ENCODE results near the gene PIGK. TPM values are rescaled to one million over a fixed set of nuclear protein-coding genes. Genes with fewer than 3 reads are reported as not detected.

The PIGK gene
- total RNA-seq, 2 donors from 2014 or later = 10.3 to 20.6 TPM

DNA sequence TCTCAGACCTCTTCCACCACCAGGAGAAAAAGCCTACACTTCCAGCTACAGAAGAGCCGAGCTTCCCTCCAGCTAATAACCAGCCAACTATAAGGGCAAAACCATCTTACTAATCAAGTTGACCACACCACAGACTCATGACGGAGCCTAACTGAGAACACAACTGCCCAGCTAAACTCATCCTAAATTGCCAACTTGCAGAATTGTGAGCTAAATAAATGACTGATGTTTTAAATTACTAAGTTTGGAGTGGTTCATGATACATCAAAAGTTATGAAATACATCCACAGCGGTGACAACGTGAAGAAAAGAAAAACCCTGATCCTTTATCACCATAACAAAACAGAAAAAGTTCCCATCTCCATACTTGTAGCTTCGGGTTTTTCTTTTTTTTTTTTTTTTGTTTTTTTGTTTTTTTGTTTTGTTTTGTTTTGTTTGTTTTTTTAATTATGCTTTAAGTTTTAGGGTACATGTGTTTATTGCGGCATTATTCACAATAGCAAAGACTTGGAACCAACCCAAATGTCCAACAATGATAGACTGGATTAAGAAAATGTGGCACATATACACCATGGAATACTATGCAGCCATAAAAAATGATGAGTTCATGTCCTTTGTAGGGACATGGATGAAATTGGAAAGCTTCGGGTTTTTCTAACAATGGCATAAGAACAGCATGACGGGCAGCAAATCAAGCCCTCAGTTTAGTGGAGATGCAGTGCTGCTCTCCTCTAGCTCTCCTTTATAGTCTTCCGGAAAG is 122.6 kb downstream of the PIGK start:
- ATAC-seq (replicated peaks) = no peak
- no peaks in the 10 kb centered on the region for H3K9me3 Mint-ChIP-seq

DNA sequence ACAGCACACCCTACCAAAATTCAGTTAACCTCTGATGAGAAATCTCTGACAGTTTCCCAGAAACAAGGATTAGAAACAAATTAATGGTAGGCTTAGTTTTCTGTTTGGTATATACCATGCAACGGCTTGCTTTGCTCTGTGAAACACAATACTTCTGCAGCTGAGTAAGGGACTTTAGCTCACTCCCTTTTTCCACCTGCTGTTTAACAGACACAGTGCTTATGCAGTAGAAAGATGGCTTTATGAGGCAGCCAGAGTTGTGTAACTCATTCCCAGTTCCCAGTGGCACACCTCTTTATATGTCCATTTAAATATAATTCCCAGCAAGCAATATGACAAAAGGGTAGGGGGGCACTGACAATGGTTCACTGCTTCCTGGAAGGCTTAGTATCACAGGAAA is 124.0 kb downstream of the PIGK start:
- H3K4me1 Mint-ChIP-seq = no peaks in the 10 kb centered on the region
- H3K27me3 Mint-ChIP-seq = no peaks in the 10 kb centered on the region
- H3K27ac Mint-ChIP-seq = no peak overlapping the region
- no peak overlapping the region for H3K4me3 Mint-ChIP-seq
- no peaks in the 10 kb centered on the region for H3K9me3 Mint-ChIP-seq
- no peak for ATAC-seq (replicated peaks)
- peaks cover 8% of the 10 kb centered on the region for H3K36me3 Mint-ChIP-seq (ENCODE audit: low read depth)

More for the DNA sequence above, 122.6 kb downstream of the PIGK start:
- Mint-ChIP-seq H3K27ac (no peak overlapping the region), H3K27me3 (no peaks in the 10 kb centered on the region), H3K36me3 (ENCODE audit: low read depth) (peaks cover 1% of the 10 kb centered on the region), H3K4me1 (no peaks in the 10 kb centered on the region), H3K4me3 (no peak overlapping the region)

DNA sequence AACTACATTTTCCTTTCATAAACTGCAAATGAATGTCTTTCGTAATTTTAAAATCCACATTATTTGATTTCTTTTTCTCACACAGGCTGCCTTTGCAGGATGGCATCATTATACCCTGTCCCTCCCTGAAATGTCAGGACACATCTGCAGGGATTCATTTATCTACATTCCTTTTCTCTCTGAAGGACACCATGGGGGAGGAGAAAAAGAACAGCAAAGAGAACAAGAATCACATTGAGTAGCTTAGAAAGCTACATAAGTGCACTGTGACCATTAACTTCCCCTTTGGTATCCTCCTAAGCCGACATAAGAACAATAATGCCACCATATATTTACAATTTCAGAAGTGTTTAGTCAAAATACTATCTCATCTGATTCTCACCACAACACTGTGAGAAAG is 129.5 kb downstream of the PIGK start:
- H3K4me3 Mint-ChIP-seq = no peak overlapping the region
- no peaks in the 10 kb centered on the region for H3K27me3 Mint-ChIP-seq
- no peak overlapping the region for H3K27ac Mint-ChIP-seq
- peaks cover 8% of the 10 kb centered on the region for H3K36me3 Mint-ChIP-seq (ENCODE audit: low read depth)
- no peaks in the 10 kb centered on the region for H3K4me1 Mint-ChIP-seq
- no peaks in the 10 kb centered on the region for H3K9me3 Mint-ChIP-seq
- no peak for ATAC-seq (replicated peaks)

DNA sequence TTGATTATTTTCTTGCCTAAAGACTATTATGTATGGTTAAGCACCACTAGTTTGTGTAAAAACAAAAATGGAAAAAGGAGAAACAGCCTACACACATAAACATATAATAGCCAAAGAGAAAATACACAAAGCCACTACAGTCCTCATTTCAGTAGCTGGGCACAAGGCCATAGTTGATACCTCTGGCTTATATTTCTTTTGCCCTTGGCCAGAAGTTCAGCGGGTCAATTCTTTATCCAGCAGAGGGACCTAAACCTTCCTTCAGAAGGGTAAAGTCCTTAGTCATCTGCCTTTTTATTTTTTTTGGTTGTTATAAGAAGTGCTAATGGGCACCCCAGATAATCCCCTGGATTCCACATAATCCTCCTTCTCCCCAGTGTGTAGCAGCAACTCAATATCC is 134.1 kb downstream of the PIGK start:
- no peak for ATAC-seq (replicated peaks)
- Mint-ChIP-seq H3K9me3 (no peaks in the 10 kb centered on the region), H3K4me3 (no peak overlapping the region), H3K36me3 (ENCODE audit: low read depth) (no peaks in the 10 kb centered on the region), H3K4me1 (no peaks in the 10 kb centered on the region), H3K27ac (no peak overlapping the region), H3K27me3 (no peaks in the 10 kb centered on the region)

DNA sequence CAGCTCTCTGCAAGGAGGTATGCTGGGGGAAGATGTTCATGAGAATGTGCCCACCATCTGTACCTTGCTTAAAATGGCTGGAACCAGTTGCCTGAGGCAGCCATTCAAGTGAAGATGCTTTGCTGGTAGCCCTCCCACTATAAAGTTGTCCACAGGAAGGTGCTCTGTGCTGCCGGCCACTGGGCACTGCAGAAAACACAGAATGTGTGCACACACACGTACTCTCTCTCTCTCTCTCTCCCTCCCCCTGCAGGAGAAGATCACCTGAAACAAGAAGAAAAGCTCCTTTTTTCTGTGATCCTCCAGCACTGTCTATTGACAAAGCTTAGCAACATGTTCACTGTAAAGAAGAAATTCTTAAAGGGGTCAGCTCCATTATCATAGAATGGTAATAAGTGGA is 134.8 kb downstream of the PIGK start:
- H3K9me3 Mint-ChIP-seq = no peaks in the 10 kb centered on the region
- no peak overlapping the region for H3K27ac Mint-ChIP-seq
- H3K36me3 Mint-ChIP-seq (ENCODE audit: low read depth) = no peaks in the 10 kb centered on the region
- no peak for ATAC-seq (replicated peaks)
- H3K4me1 Mint-ChIP-seq = no peaks in the 10 kb centered on the region
- H3K27me3 Mint-ChIP-seq = no peaks in the 10 kb centered on the region
- no peak overlapping the region for H3K4me3 Mint-ChIP-seq

DNA sequence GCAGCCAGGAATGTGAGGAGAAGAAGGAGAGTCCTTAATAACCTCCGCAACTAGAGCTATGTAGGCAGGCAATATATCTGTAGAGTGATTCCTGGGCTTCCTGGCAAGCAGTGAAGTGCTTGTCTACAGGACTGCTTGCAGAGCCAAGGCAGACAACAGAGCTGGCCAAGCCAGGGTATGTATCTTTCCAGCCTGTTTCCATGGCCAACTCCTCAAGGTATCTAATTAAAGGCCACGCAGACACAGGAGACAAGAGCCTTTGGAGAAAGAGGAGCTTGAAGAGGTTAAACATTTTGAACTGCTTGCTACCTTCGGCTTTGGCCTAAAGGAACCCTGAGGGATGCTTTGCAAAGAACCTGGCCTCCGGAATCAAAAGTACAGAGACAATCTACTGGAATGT is 137.4 kb downstream of the PIGK start:
- Mint-ChIP-seq H3K36me3 (ENCODE audit: low read depth) (no peaks in the 10 kb centered on the region), H3K9me3 (no peaks in the 10 kb centered on the region), H3K4me1 (no peaks in the 10 kb centered on the region), H3K27ac (no peak overlapping the region), H3K27me3 (peaks cover 2% of the 10 kb centered on the region), H3K4me3 (no peak overlapping the region)
- no peak for ATAC-seq (replicated peaks)

DNA sequence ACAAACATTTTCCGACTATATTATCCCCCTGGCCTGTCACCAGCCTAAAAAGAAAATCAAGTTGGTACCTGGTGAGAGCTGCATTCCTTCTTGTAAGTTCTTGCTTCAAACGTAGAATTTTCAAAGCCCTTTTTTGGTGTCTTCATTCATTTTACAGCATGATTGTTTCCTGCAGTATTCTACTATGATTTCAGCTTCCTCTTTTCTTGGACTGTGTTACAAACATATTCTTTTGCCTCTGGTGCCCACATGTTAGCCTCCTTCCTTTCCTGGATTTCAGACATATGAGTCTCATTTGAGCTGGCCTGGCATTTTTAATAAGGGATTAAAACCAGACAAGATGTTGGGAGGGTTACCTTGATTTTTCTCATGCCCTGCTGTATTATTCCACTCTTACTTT is 142.5 kb downstream of the PIGK start:
- ATAC-seq (replicated peaks) = no peak
- Mint-ChIP-seq H3K4me3 (no peak overlapping the region), H3K9me3 (no peaks in the 10 kb centered on the region), H3K36me3 (ENCODE audit: low read depth) (no peaks in the 10 kb centered on the region), H3K27ac (no peak overlapping the region), H3K4me1 (no peaks in the 10 kb centered on the region), H3K27me3 (peaks cover 3% of the 10 kb centered on the region)

DNA sequence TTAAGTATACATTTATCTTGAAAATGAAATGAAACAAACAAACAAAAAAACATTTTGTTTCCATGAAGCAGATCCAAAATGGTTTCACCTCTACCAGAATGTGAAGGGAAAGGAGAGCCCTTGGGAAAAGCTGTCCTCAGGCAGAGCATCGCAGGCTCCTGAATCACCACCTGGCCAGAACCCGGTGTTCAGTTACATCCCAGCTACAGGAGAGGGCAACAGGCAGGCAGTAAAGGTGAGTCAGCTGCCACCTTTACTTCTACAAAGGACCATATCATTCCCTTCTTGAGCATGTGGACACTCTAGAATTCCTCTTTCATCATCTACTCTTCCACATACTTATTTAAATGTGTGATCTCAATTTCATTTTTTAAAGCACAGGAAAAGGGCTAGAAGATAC is 151.2 kb downstream of the PIGK start:
- Mint-ChIP-seq H3K27me3 (peaks cover 4% of the 10 kb centered on the region), H3K9me3 (no peaks in the 10 kb centered on the region), H3K36me3 (ENCODE audit: low read depth) (no peaks in the 10 kb centered on the region), H3K27ac (no peak overlapping the region), H3K4me3 (no peak overlapping the region), H3K4me1 (no peaks in the 10 kb centered on the region)
- no peak for ATAC-seq (replicated peaks)

DNA sequence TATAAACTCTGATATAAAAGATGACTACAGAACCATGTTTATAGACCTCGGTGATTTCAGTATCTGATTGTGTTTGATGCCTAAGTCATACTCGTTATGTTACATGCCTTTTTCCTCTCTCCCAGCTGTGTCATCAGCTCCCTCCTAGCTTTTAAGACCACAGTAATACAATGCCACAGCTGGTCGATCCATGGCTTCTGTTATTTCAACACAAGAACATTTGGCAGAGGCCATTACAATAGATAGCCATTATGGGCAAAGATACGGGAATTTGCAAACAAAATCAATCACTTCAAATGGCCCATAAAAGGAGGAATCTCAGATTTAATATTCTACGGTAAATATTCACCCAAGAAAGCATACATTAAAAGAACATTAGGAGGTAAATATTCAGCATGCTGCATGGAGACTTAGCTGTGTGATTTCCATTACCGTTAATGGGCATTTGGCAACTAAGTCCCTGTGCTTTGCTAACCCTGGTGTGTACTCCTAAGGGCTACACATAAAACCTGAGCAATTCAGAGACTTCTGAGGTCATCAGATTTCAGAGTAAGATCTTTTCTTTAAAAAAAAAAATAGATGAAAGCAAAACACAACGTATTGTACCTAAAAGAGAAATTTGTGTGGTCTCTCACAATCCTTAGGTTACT is 153.4 kb downstream of the PIGK start:
- no peak for ATAC-seq (replicated peaks)
- Mint-ChIP-seq H3K36me3 (ENCODE audit: low read depth) (no peaks in the 10 kb centered on the region), H3K27ac (no peak overlapping the region), H3K9me3 (no peaks in the 10 kb centered on the region), H3K27me3 (peaks cover 4% of the 10 kb centered on the region), H3K4me1 (no peaks in the 10 kb centered on the region), H3K4me3 (no peak overlapping the region)

DNA sequence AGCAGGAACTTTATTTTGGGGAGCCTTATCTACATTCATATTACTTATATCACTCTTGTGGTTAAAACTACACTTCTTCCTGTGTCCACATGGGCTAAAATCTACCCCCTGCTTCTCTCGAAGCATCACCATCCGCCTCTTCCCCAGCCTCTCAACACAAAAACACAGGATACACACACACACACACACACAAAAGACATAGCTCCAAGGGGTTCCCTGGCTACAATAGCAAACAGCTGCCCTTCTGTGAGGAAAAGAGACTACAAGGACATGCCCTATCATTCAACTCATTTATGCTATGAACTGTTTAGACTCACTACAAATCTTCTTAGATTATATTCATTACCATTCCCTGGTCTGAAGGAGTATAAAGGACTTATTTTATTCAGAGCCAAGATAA is 155.0 kb downstream of the PIGK start:
- H3K9me3 Mint-ChIP-seq = no peaks in the 10 kb centered on the region

DNA sequence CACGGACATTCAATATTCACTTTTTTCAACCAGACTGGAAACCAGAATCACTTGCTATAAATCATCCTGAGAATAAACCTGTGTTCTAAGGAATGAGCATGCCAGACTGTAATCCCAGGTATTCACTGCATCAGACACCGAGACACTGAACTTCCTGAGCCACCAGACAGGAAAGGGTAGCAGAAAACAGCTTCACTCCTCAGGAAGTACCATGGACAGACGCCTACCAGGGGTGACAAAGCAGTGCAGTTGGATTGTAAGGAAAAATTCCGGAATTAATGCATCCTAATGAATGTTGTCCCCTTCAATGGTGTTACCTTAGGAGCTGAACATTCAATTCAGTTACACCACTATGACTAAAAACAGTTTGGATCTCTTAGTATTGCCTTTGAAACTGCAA is 156.1 kb downstream of the PIGK start:
- H3K9me3 Mint-ChIP-seq = no peaks in the 10 kb centered on the region
- H3K36me3 Mint-ChIP-seq (ENCODE audit: low read depth) = no peaks in the 10 kb centered on the region
- no peak overlapping the region for H3K4me3 Mint-ChIP-seq
- peaks cover 7% of the 10 kb centered on the region for H3K27me3 Mint-ChIP-seq
- H3K27ac Mint-ChIP-seq = no peak overlapping the region
- no peak for ATAC-seq (replicated peaks)
- H3K4me1 Mint-ChIP-seq = no peaks in the 10 kb centered on the region

More for the DNA sequence above, 155.0 kb downstream of the PIGK start:
- peaks cover 7% of the 10 kb centered on the region for H3K27me3 Mint-ChIP-seq
- ATAC-seq (replicated peaks) = no peak
- H3K4me1 Mint-ChIP-seq = no peaks in the 10 kb centered on the region
- no peak overlapping the region for H3K27ac Mint-ChIP-seq
- H3K36me3 Mint-ChIP-seq (ENCODE audit: low read depth) = no peaks in the 10 kb centered on the region
- no peak overlapping the region for H3K4me3 Mint-ChIP-seq

DNA sequence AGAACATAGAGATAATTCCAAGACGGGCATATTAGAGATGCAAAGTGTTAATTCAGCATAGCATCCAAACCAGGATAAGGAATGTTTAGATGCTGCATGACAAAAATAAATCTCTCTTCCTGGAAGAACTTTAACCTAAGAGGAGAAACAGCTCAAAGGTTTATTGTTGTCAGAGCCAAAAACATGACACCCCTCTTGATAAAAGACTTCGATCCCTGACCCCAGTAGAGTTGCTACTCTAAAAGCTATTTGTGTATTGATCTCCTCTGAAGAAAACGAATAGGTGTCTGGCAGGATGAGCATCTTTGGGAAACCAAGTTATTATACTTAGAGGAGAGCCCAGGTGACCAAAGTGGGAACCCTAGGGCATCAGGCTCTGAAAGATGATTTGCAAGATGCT is 158.1 kb downstream of the PIGK start:
- H3K27ac Mint-ChIP-seq = no peak overlapping the region
- H3K9me3 Mint-ChIP-seq = no peaks in the 10 kb centered on the region
- no peaks in the 10 kb centered on the region for H3K36me3 Mint-ChIP-seq (ENCODE audit: low read depth)
- H3K4me1 Mint-ChIP-seq = no peaks in the 10 kb centered on the region
- no peak for ATAC-seq (replicated peaks)
- no peak overlapping the region for H3K4me3 Mint-ChIP-seq
- peaks cover 7% of the 10 kb centered on the region for H3K27me3 Mint-ChIP-seq

DNA sequence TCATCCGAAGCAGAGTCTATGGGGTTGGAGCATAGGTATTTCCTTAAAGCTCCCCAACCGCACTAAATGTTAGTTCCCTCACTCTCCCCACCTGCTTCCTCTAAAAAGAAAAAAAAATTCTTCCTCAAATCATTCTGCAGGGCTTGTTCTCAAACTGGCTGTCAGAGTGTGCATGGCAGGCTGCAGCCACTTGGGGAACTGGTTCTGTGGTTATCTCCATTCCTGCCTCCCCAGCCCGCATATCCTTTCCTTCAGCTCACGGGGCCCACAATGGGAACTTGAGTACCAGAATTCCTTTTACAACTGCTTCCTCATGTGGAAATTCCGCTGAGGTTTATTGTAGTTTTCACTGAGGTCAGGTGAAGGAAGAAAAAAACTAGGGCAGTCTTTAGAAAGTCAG is 159.2 kb downstream of the PIGK start:
- H3K4me3 Mint-ChIP-seq = no peak overlapping the region
- H3K36me3 Mint-ChIP-seq (ENCODE audit: low read depth) = no peaks in the 10 kb centered on the region
- peaks cover 7% of the 10 kb centered on the region for H3K27me3 Mint-ChIP-seq
- no peaks in the 10 kb centered on the region for H3K9me3 Mint-ChIP-seq
- H3K4me1 Mint-ChIP-seq = no peaks in the 10 kb centered on the region
- no peak for ATAC-seq (replicated peaks)
- H3K27ac Mint-ChIP-seq = no peak overlapping the region

DNA sequence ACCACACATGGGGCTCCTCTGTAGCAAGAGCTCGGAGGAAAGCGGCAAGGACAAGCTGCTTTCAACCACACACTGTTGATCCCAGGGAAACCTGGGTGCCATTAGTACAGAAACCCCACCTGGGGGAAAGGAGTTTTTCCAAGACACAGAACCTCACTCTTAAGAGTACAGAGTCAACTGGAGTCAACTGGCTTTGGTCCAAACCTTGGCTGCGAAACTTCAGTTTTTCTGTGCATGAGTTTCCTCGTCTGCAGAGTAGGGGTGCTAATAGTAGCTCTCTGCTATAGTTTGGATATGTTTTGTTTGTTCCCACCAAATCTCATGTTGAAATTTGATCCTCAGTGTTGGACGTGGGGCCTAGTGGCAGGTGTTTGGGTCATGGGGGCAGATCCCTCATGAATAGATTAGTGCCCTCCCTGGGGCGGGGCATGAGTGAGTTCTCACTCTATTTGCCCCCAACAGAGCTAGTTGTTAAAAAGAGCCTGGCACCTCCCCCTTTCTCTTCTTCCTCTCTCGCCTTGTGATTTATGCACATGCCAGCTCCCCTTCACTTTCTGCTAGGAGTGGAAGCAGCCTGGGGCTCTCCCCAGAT is 161.1 kb downstream of the PIGK start:
- H3K27me3 Mint-ChIP-seq = peaks cover 3% of the 10 kb centered on the region
- H3K36me3 Mint-ChIP-seq (ENCODE audit: low read depth) = no peaks in the 10 kb centered on the region
- ATAC-seq (replicated peaks) = no peak
- no peak overlapping the region for H3K4me3 Mint-ChIP-seq
- no peak overlapping the region for H3K27ac Mint-ChIP-seq
- no peaks in the 10 kb centered on the region for H3K4me1 Mint-ChIP-seq
- H3K9me3 Mint-ChIP-seq = no peaks in the 10 kb centered on the region

DNA sequence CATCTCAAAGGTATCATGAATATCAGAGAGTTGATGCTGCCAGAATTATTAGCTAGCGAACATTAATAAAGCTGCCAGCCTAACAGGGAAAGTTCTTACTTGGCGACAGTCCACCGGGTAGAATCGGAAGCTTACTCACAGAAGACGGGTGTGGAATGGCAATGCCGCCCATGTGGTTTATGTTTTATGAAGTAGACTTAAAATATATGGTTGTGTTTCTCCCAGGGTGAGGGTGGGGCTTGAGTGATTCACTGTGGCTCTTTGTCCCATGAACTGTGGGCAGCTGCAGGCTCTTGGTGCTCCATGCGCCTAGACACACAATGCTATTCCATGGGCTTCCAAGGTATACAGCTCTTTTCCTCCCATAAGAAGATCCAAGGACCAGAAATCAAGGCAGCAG is 162.7 kb downstream of the PIGK start:
- no peaks in the 10 kb centered on the region for H3K4me1 Mint-ChIP-seq
- H3K36me3 Mint-ChIP-seq (ENCODE audit: low read depth) = no peaks in the 10 kb centered on the region
- no peak overlapping the region for H3K27ac Mint-ChIP-seq
- peaks cover 7% of the 10 kb centered on the region for H3K27me3 Mint-ChIP-seq
- ATAC-seq (replicated peaks) = no peak
- peaks cover 3% of the 10 kb centered on the region for H3K9me3 Mint-ChIP-seq
- H3K4me3 Mint-ChIP-seq = no peak overlapping the region
